OCI-LY1 (cell line): ENCODE results near the gene PAH.

Experiments
- H2AFZ ChIP-seq: fragments of 200-600 bp; sonication (generic), shearing (Covaris generic); 2 replicates; pipeline ENCODE4 v1.6.0; 2014; ENCODE audit warnings: antibody characterized with exemption, mild to moderate bottlenecking, low read length
- H3F3A ChIP-seq: fragments of 200-600 bp; sonication (generic), shearing (Covaris generic); 2 replicates; pipeline ENCODE4 v1.6.0; 2014; ENCODE audit warnings: mild to moderate bottlenecking, antibody characterized with exemption, low read length, moderate library complexity; ENCODE audit not compliant: insufficient read depth
- H3K27ac ChIP-seq: fragments of 200-600 bp; sonication (generic); 2 replicates; pipeline ENCODE4 v1.5.1; 2014; ENCODE audit warnings: low read length, mixed run types, mild to moderate bottlenecking, low read depth; ENCODE audit not compliant: poor library complexity, severe bottlenecking
- H3K27me3 ChIP-seq: fragments of 200-600 bp; sonication (generic); 2 replicates; pipeline ENCODE4 v1.6.0; 2014; ENCODE audit warnings: antibody characterized with exemption, mild to moderate bottlenecking, low read length, moderate library complexity; ENCODE audit not compliant: insufficient read depth
- H3K36me3 ChIP-seq: fragments of 200-600 bp; sonication (generic); 2 replicates; pipeline ENCODE4 v1.6.1; 2014; ENCODE audit warnings: mild to moderate bottlenecking, antibody characterized with exemption, low read length, moderate library complexity, mixed read lengths; ENCODE audit not compliant: insufficient read depth
- H3K4me1 ChIP-seq: fragments of 200-600 bp; sonication (generic); 2 replicates; pipeline ENCODE4 v1.5.1; 2014; ENCODE audit warnings: mild to moderate bottlenecking, low read length, moderate library complexity; ENCODE audit not compliant: insufficient read depth, severe bottlenecking
- H3K4me2 ChIP-seq: fragments of 200-600 bp; sonication (generic), shearing (Covaris generic); 2 replicates; pipeline ENCODE4 v1.6.1; 2014; ENCODE audit warnings: low read length
- H3K4me3 ChIP-seq: fragments of 200-600 bp; sonication (generic); 2 replicates; pipeline ENCODE4 v1.5.1; 2014; ENCODE audit warnings: low read length, low read depth, mild to moderate bottlenecking, mixed read lengths; ENCODE audit not compliant: poor library complexity, severe bottlenecking
- H3K79me2 ChIP-seq: fragments of 200-600 bp; shearing (Covaris generic); 2 replicates; pipeline ENCODE4 v1.6.1; 2016; ENCODE audit warnings: mixed run types, low read length, mixed read lengths; ENCODE audit not compliant: insufficient read depth
- H3K9ac ChIP-seq: fragments of 200-600 bp; sonication (generic), shearing (Covaris generic); 2 replicates; pipeline ENCODE4 v1.6.1; 2014; ENCODE audit warnings: mild to moderate bottlenecking, low read length, mixed read lengths
- H3K9me2 ChIP-seq: fragments of 200-600 bp; sonication (generic), shearing (Covaris generic); 2 replicates; pipeline ENCODE4 v1.6.1; 2014; ENCODE audit warnings: low read depth, mild to moderate bottlenecking, low read length, mixed read lengths
- H3K9me3 ChIP-seq: fragments of 200-600 bp; shearing (Covaris generic); 2 replicates; pipeline ENCODE4 v1.6.1; 2014; ENCODE audit warnings: low read length, mixed read lengths
- H4K20me1 ChIP-seq: fragments of 200-600 bp; sonication (generic), shearing (Covaris generic); 2 replicates; pipeline ENCODE4 v1.6.0; 2016; ENCODE audit warnings: mild to moderate bottlenecking, low read length; ENCODE audit not compliant: insufficient read depth
- CTCF ChIP-seq: fragments of 200-600 bp; sonication (generic), shearing (Covaris generic); IDR thresholded peaks from 2 replicates; pipeline ENCODE4 v1.5.1; 2017; ENCODE audit warnings: mild to moderate bottlenecking, antibody characterized with exemption, low read length, moderate library complexity, mixed read lengths
- EZH2 ChIP-seq: fragments of 200-600 bp; sonication (generic), shearing (Covaris generic); IDR thresholded peaks from 2 replicates; pipeline ENCODE4 v1.8.0; 2017; ENCODE audit warnings: borderline replicate concordance, mixed run types, mild to moderate bottlenecking, antibody characterized with exemption, low read length, moderate library complexity, mixed read lengths

PAH gene

DNA sequence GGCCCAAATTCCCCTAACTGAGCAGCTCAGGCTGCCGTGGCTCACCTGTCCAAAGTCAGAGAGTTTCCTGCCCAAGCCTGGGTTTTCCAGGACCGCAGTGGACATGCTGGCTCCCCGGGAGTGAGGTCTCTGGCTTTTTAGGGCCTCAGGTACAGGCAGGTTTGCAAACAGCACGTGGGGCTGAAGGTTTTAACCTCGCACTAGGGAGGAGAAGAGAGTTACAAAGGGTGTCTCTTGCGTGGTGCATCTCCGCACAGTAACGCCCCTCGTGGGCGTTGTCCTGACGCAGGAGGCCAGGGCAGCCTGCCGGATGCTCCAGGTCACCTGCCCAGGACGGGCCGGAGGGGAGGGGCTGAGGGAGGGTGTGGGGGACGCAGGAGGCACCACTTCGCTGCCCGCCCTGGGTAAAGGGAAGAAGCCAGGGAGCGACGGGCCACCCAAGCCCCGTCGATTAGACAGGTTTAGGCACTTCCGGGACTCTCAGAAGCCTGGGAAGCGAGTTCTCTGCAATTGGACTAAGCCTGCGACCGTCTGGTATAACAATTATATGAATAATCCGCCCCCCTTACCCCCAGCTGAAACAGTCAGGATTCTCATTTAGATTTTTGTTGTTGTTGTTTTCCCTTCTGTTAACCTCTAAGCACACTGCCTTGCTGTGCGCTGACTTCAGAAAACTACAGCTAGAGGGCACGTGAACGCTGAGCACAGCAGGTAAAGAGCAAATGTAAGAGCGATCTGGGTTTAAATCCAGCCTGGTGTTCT is at the start of gene PAH:
Gene PAH (minus strand): TSS at position 219 of the 762 bp plus-strand sequence. CDS start 114 bp downstream, at position 105.
- no peak within 1 kb of the TSS for H3K27ac ChIP-seq
- no peaks in the 10 kb centered on the region for H3K9me2 ChIP-seq
- no peaks in the 10 kb centered on the region for H3K9me3 ChIP-seq
- no peaks in the 10 kb centered on the region for H3K36me3 ChIP-seq
- H4K20me1 ChIP-seq: no peaks in the 10 kb centered on the region
- no peak for TF ChIP-seq EZH2
- TF ChIP-seq CTCF: peak; percentile 36; the same call in 1 of the 2 replicates
- H3K79me2 ChIP-seq: no peaks in the 10 kb centered on the region
- H3K4me1 ChIP-seq: peaks cover 8% of the 10 kb centered on the region
- H3K27me3 ChIP-seq: no peaks in the 10 kb centered on the region
- peak within 1 kb of the TSS; percentile 11; the same call in 1 of the 2 replicates for H3K9ac ChIP-seq
- H3K4me3 ChIP-seq: peak within 1 kb of the TSS; percentile 55
- H3F3A ChIP-seq: no peaks in the 10 kb centered on the region
- H3K4me2 ChIP-seq: peak within 1 kb of the TSS; percentile 64
- peak within 1 kb of the TSS; percentile 22; the same call in 1 of the 2 replicates for H2AFZ ChIP-seq

- H4K20me1 ChIP-seq: no peaks in the 10 kb centered on the region
- no peaks in the 10 kb centered on the region for H3K9me3 ChIP-seq
- no peaks in the 10 kb centered on the region for H3K36me3 ChIP-seq
- H3K27me3 ChIP-seq: no peaks in the 10 kb centered on the region
- no peak for TF ChIP-seq CTCF
- H3K4me3 ChIP-seq: no peak overlapping the region
- H3K79me2 ChIP-seq: no peaks in the 10 kb centered on the region
- no peak overlapping the region for H3K9ac ChIP-seq
- H3F3A ChIP-seq: no peaks in the 10 kb centered on the region
- H3K4me1 ChIP-seq: no peaks in the 10 kb centered on the region
- H3K9me2 ChIP-seq: no peaks in the 10 kb centered on the region
- H2AFZ ChIP-seq: no peak overlapping the region
- H3K4me2 ChIP-seq: no peak overlapping the region
- H3K27ac ChIP-seq: no peak overlapping the region
Observed at GRCh38 chr12:102966200-102966863, 49.3 kb upstream of the PAH start.

DNA sequence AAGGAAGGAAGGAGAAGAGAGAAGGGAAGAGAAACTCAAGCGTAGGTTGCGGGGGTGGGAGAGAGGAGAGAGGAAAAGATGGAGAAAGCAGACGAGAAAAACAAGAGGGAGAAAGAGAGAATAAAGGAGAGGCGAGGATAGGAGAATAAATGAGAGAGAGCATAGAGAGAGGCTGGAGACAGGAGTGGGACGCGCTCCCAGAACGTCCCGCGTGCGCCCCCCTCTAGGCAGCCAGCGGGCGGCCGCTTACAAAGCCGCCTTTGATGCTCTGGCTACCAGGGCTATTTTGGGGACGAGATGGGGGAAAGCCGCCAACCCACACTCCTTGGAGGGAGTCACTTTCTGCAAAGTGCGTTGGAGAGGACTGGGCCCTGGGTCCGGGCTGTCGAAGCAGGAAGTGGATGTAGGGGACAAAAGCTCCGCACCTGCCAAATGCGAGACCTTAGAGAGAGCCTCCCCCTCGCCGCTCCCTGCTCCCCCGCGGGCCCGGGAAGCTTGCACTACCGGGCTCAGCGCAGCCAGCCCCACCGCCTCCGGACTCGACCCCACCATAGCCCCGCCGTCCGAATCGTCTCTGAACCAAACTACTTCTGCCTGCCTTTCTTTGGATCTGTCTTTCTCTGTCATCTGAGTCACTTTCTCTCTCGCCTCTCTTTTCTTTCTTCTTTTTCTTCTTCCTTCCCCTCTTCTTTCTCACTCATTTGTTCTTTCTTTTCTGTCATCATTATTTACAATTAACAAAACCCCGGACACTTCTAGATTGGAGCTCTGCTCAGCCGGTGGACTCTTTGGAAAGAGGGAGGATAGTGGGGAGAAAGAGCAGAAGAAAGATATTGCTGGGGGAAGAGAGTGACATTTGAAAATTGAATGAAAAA is 48.5 kb upstream of the PAH start:
- Histone ChIP-seq H3K9me2 (no peaks in the 10 kb centered on the region), H3K9ac (no peak overlapping the region), H3K4me2 (no peak overlapping the region), H3K4me3 (no peak overlapping the region), H3K27ac (no peak overlapping the region), H3K27me3 (no peaks in the 10 kb centered on the region), H4K20me1 (no peaks in the 10 kb centered on the region), H3K36me3 (no peaks in the 10 kb centered on the region), H3K79me2 (no peaks in the 10 kb centered on the region), H3F3A (no peaks in the 10 kb centered on the region), H2AFZ (no peak overlapping the region), H3K9me3 (no peaks in the 10 kb centered on the region), H3K4me1 (no peaks in the 10 kb centered on the region)
- no peak for TF ChIP-seq EZH2
- no peak for TF ChIP-seq CTCF
